ENCODE data around the gene ASPRV1. TPM values are rescaled to one million over a fixed set of nuclear protein-coding genes. Genes with fewer than 3 reads are reported as not detected.

ASPRV1 gene
- total RNA-seq, 1 donor from 2014 or later, result 1.9 TPM

Other genes with a start within 250 kb of the ASPRV1 start
- 173 TPM for gene ANXA4, start 219.5 kb downstream of the ASPRV1 start, total RNA-seq
- gene GMCL1, start 132.0 kb downstream of the ASPRV1 start, total RNA-seq, result 13.3 TPM
- 38.7 TPM for gene SNRNP27, start 67.7 kb downstream of the ASPRV1 start, total RNA-seq
- gene MXD1, start 46.5 kb downstream of the ASPRV1 start, total RNA-seq, result 33.8 TPM
- gene PCBP1, start 125.8 kb upstream of the ASPRV1 start, total RNA-seq, result 308 TPM
- 18.0 TPM for gene C2orf42, start 229.4 kb upstream of the ASPRV1 start, total RNA-seq

Measured in lower lobe of right lung (tissue), 1 donor.